Measurements from ENCODE around the gene HOXA13. TPM values are rescaled to one million over a fixed set of nuclear protein-coding genes. Genes with fewer than 3 reads are reported as not detected.

The HOXA13 gene
- total RNA-seq, 2 experiments from 2014 or later, result not detected

DNA sequence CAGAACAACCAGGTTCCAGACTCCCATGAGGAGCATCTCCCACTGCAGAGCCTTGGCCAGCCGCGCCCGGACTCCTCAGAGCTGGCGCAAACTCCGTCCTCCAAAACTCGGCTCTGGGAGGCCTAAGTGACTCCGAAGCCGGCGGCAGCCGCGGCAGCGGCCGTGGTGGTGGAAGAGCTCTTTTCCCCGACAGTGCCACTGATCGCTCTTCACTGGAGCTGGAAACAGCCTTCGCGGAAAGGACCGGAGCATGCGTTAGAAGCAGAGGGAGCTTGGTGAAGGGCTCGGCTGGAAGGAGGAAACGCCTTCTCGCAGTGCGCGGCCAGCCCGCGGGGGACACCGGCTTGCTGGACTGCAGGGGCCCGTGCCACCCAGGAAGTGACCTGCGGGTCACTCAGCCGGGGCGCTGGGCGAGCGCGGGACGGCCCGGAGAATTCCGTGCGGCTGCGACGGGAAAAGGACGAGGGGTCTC is 5.0 kb upstream of the HOXA13 start:
- intact Hi-C loops (cut with DNase I, micrococcal nuclease), result loop anchor here (2.0 to 5.0 kb wide), 2 partner anchors 38 to 40 kb away; partner anchors contain the start of gene HOXA9 (in 1 of the 2)
- H3K27ac Mint-ChIP-seq, result no peak overlapping the region
- peaks cover 28% of the 10 kb centered on the region for H3K4me1 Mint-ChIP-seq
- ChIA-PET POLR2A (no interaction called here), CTCF (interaction anchor here (0.8 to 1.5 kb wide), 5 partner anchors 9 to 45 kb away, joined by 3 to 6 read pairs (median 3); partner anchors contain the start of gene HOXA11)
- H3K36me3 Mint-ChIP-seq (ENCODE audit: low read depth), result no peaks in the 10 kb centered on the region
- no peak overlapping the region for H3K4me3 Mint-ChIP-seq
- H3K9me3 Mint-ChIP-seq (ENCODE audit: low read depth), result no peaks in the 10 kb centered on the region
- peaks cover 79% of the 10 kb centered on the region for H3K27me3 Mint-ChIP-seq
- no peak for DNase-seq
- no peak for ATAC-seq

DNA sequence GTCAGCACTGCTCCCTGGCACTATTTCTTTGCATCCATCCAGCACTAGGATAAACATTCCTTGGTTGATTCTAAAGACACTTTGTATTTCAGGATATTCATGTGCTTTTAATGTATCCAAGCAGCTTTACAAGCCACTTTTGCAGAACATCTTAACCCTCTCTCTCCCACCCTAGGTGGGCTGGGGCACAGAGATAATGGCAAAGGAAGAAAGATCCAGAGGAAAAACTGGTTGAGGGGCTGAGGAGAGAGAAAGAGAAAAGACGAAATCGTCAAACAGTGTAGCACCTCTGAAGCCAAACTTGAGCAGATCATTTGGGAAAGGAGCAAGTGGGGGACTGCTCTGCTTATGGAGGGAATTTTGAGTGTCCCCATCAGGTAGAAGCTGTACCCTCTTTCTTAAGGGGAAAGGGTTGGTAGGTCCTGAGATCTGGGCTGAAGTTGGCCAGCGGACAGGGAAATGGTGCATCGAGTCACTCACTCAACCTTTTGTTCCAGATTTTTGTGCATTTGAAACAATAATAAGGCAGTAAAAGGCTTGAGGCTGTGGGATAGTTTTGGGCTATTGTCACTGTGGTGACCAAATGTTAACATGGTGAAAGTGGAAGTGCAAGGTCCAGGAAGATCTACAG is 4.2 kb upstream of the HOXA13 start:
- Mint-ChIP-seq H3K4me3 (no peak overlapping the region), H3K9me3 (ENCODE audit: low read depth) (no peaks in the 10 kb centered on the region), H3K27me3 (peaks cover 77% of the 10 kb centered on the region), H3K36me3 (ENCODE audit: low read depth) (no peaks in the 10 kb centered on the region), H3K27ac (no peak overlapping the region), H3K4me1 (peaks cover 29% of the 10 kb centered on the region)
- POLR2A ChIA-PET, result no interaction called here
- ATAC-seq (no peak), DNase-seq (no peak)
- intact Hi-C loops (cut with DNase I, micrococcal nuclease), result loop anchor here (2.0 to 5.0 kb wide), 2 partner anchors 37 to 41 kb away; partner anchors contain the start of gene HOXA9 (in 1 of the 2)
- CTCF ChIA-PET, result interaction anchor here (1.0 to 1.5 kb wide), 4 partner anchors 8 to 44 kb away, joined by 3 to 6 read pairs (median 4); partner anchors contain the start of gene HOXA11

DNA sequence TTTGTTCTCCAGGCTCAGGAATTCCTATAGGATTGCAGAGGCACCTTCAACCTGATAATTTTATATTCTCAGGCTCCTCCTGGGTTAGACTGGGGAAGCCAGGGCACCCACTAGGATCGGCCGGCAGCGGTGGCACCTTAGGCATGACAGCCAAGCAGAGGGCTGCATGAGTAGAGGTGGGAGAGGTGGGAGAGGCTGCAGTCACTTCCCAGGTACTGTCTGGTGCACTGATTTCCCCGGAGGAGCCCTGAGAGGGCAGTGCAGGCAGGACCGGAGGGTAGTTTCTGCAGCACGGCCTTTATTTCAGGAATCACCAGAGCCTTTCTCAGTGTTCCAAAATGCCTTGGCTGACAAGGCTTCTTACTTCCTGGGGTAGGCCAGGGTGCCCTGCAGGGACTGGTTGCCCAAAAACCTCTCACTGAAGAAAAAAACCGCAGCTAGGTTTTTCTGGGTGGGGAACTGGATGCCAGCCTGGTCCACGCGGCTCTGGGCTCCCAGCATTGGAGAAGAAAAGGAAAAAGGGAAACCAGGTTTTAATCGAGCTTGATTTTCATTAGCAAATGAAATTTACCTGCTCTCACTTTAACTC is 3.6 kb upstream of the HOXA13 start:
- no peak overlapping the region for H3K27ac Mint-ChIP-seq
- ChIA-PET POLR2A (no interaction called here), CTCF (interaction anchor here (0.7 to 1.4 kb wide), 2 partner anchors 8 to 12 kb away, joined by 3 read pairs; no protein-coding TSS in a partner anchor)
- no peak for ATAC-seq
- intact Hi-C loops (cut with DNase I, micrococcal nuclease), result loop anchor here in 1 of 2 experiments (5.0 kb wide), 1 partner anchor 36 kb away; the partner anchor contains the start of gene HOXA9
- peaks cover 31% of the 10 kb centered on the region for H3K4me1 Mint-ChIP-seq
- DNase-seq, result no peak
- no peaks in the 10 kb centered on the region for H3K36me3 Mint-ChIP-seq (ENCODE audit: low read depth)
- H3K9me3 Mint-ChIP-seq (ENCODE audit: low read depth), result no peaks in the 10 kb centered on the region
- peaks cover 76% of the 10 kb centered on the region for H3K27me3 Mint-ChIP-seq
- no peak overlapping the region for H3K4me3 Mint-ChIP-seq

DNA sequence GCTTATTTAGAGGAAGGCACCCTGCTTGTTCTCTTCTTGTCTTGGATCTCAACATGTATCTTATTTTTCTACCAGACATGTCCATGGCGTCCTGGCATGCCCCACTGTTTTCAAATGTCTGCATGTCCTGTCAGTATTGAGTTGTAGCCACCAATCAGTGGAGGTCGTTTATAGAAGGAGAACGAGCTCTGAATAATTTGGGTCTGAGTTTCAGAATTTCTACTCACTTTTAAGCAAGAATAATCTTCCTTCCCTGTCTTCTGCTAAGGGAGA is 2.9 kb upstream of the HOXA13 start:
- Mint-ChIP-seq H3K4me1 (peaks cover 31% of the 10 kb centered on the region), H3K4me3 (no peak overlapping the region), H3K27me3 (peaks cover 79% of the 10 kb centered on the region), H3K9me3 (ENCODE audit: low read depth) (no peaks in the 10 kb centered on the region), H3K36me3 (ENCODE audit: low read depth) (no peaks in the 10 kb centered on the region), H3K27ac (no peak overlapping the region)
- ATAC-seq, result no peak
- CTCF ChIA-PET, result interaction anchor here (0.7 to 1.4 kb wide), 2 partner anchors 9 to 12 kb away, joined by 3 read pairs; no protein-coding TSS in a partner anchor
- POLR2A ChIA-PET, result interaction anchor here (0.6 kb wide), 2 partner anchors 669 to 1708 kb away, joined by 5 read pairs; no protein-coding TSS in a partner anchor
- intact Hi-C loops (cut with DNase I, micrococcal nuclease), result loop anchor here in 1 of 2 experiments (5.0 kb wide), 1 partner anchor 35 kb away; the partner anchor contains the start of gene HOXA9
- no peak for DNase-seq

DNA sequence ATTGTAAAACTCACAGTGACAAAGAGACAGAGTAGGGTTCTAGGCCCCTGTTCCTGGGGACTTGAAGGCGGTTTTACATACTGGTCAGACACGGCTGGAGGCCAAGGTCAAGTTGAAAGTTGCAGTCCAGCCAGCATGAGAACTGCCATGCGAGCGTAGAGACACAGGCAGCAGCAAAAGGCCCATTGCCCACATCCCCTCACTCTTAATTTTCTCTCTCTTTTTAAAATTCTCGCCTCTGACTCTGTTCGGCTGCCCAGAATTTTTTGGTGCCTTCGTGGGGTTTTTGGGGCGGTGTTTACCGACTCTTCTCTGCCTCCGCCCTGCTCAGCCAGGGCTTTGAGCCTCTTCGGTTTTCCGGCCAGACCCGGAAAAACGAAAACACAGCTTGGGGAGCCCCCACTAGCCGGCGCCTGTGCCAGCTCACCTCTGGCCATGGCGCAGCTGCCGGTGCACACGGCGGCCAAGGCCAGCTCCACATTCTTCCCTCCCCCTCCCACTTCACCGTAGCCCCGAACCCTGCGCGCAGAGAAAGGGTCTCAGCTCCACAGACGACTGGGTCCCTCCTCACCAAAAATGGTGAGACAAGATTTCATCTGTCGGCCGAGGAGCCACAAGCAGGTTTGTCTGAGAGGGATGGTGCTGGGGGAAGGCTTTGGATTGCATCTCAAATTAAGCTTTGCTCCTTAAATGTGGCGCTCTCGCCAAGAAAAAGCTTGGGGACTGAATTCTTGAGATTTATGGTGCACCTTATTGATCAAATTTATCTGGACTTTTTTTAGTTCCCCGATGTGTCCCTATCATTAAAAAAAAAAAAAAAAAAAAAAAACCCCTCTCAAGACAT is 2.3 kb upstream of the HOXA13 start:
- Mint-ChIP-seq H3K4me3 (no peak overlapping the region), H3K4me1 (peaks cover 31% of the 10 kb centered on the region), H3K27me3 (peaks cover 80% of the 10 kb centered on the region), H3K27ac (no peak overlapping the region), H3K9me3 (ENCODE audit: low read depth) (no peaks in the 10 kb centered on the region), H3K36me3 (ENCODE audit: low read depth) (no peaks in the 10 kb centered on the region)
- intact Hi-C loops (cut with DNase I, micrococcal nuclease), result loop anchor here in 1 of 2 experiments (5.0 kb wide), 1 partner anchor 35 kb away; the partner anchor contains the start of gene HOXA9
- POLR2A ChIA-PET, result interaction anchor here (0.6 kb wide), 2 partner anchors 669 to 1707 kb away, joined by 5 read pairs; no protein-coding TSS in a partner anchor
- no peak for ATAC-seq
- CTCF ChIA-PET, result interaction anchor here (1.4 kb wide), 1 partner anchor 10 kb away, joined by 3 read pairs; no protein-coding TSS in a partner anchor
- DNase-seq, result no peak

DNA sequence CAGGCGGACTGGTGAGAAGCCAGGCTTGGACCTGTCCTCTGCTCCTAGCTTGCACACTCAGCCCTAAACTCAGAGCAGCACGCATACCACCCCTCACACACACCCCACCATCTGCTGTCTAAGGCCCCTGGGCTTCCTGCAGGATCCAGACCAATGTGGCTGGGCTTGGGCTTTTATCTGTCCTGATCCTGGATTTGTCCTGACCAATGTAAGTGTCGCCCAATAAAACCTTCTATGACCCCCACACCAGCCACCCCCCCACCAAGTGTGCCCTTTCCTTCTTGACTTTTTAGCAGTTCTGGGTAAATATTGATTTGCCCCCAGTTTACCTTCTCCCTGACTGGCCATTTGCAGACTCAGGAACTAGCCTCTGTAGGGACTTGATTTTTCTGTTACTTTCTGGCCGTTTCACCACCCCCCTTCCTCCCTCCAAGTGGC is 1.7 kb upstream of the HOXA13 start:
- H3K4me3 Mint-ChIP-seq, result no peak overlapping the region
- DNase-seq (no peak), ATAC-seq (no peak)
- POLR2A ChIA-PET, result no interaction called here
- H3K27me3 Mint-ChIP-seq, result peaks cover 76% of the 10 kb centered on the region
- CTCF ChIA-PET, result interaction anchor here (0.6 to 1.1 kb wide), 2 partner anchors 8 to 335 kb away, joined by 4 to 7 read pairs; no protein-coding TSS in a partner anchor
- H3K36me3 Mint-ChIP-seq (ENCODE audit: low read depth), result no peaks in the 10 kb centered on the region
- peaks cover 31% of the 10 kb centered on the region for H3K4me1 Mint-ChIP-seq
- H3K9me3 Mint-ChIP-seq (ENCODE audit: low read depth), result no peaks in the 10 kb centered on the region
- intact Hi-C loops (cut with DNase I, micrococcal nuclease), result loop anchor here in 1 of 2 experiments (2.0 to 5.0 kb wide), 2 partner anchors 15 to 34 kb away; partner anchors contain the start of gene HOXA9
- H3K27ac Mint-ChIP-seq, result no peak overlapping the region

DNA sequence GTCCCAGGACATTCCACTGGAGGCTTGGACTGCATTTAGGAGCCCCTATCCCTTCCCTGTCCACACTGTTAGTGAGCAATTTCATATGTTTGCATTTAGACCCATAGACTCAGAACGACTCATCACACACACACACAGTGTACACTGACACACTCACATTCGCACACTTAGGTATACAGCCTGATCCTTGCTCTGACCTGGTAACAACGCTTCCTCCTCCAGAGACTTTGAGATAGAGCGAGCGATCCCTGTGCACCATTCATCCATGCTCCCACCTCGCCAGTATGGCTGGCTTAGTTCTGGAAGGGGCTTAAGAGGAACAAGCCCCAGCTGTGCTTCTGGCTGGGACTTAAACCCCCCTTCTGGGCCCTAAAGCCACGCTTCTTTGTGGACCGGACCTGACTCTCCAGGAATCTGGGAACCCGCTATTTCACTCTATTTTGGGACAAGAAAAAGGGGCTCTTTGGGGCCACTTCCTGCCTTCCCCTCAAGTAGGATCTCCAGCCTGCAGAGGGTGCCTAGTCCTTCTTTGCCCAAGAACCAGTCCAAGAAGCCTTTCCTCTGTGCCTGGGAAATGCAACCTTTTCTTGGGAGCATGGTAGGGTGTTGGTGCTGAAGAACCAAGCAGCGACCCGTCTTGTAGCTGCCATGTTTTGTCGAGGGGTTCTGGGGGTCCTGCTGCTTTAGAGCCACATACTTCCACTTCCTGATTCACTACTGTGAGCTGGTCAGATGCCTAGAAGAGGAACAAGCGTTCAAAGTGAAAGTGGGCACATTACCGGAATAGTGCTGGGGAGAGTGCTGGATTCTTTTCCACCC is 1.1 kb upstream of the HOXA13 start:
- Mint-ChIP-seq H3K27me3 (peaks cover 75% of the 10 kb centered on the region), H3K4me1 (peaks cover 29% of the 10 kb centered on the region), H3K36me3 (ENCODE audit: low read depth) (no peaks in the 10 kb centered on the region), H3K4me3 (peak overlapping the region; percentile 54), H3K27ac (no peak overlapping the region), H3K9me3 (ENCODE audit: low read depth) (no peaks in the 10 kb centered on the region)
- ChIA-PET CTCF (interaction anchor here (0.6 to 1.1 kb wide), 2 partner anchors 9 to 335 kb away, joined by 4 to 7 read pairs; no protein-coding TSS in a partner anchor), POLR2A (no interaction called here)
- intact Hi-C loops (cut with DNase I, micrococcal nuclease), result loop anchor here in 1 of 2 experiments (2.0 to 5.0 kb wide), 2 partner anchors 14 to 34 kb away; partner anchors contain the start of gene HOXA9
- peak; percentile 44 for ATAC-seq
- DNase-seq, result no peak

DNA sequence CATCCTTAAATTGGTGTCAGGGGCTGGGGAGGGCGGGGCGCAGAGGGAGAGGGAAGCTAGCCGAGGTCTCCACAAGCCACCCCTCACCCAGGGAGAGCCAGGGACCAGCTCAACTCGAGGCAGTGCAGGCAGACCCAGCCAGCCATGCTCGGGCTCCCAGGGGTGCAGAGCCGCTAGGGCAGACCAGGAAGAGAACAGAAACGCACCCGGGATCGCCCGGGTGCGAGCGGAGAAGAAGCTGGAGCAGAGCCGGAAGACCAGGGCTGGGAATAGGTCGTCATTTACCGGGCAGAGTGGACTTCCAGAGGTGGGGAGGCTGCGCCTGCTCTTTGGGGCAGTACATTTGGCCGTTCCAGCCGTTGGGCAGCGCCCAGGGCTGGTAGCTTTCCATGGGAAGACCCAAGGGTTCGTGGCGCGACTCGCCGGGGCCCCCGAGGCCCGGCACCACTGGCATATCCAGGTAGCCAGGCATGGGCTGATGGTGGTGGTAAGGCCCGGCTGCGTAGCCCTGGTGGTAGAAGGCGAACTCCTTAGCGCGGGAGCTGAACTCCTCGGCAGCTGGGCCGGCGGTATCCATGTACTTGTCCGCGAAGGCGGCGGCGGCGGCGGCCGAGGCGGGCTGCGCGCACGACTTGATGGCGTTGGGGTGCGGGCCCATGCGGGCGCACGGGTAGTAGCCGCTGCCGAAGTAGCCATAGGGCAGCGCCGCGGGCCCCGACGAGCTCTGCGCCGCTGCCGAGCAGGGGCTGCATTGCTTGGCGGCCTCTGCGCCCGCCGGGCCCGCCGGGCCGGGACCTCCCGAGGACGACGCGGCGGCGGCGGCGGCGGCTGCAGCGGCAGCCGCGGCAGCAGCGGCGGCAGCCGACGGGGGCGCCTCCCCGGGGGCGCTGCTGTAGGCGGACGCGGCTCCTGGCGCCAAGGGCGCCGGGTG is 755 bp downstream of the HOXA13 start:
- H3K36me3 Mint-ChIP-seq (ENCODE audit: low read depth), result no peaks in the 10 kb centered on the region
- POLR2A ChIA-PET, result no interaction called here
- no peak for ATAC-seq
- peaks cover 17% of the 10 kb centered on the region for H3K4me1 Mint-ChIP-seq
- DNase-seq, result no peak
- no peaks in the 10 kb centered on the region for H3K9me3 Mint-ChIP-seq (ENCODE audit: low read depth)
- no peak overlapping the region for H3K27ac Mint-ChIP-seq
- intact Hi-C loops (cut with DNase I, micrococcal nuclease), result loop anchor here (2.0 to 10.0 kb wide), 9 partner anchors 30 to 898 kb away; partner anchors contain the start of genes HIBADH (in 2 of the 2) and EVX1 (in 1 of the 2)
- H3K27me3 Mint-ChIP-seq, result peaks cover 72% of the 10 kb centered on the region
- H3K4me3 Mint-ChIP-seq, result peak overlapping the region; percentile 56
- CTCF ChIA-PET, result interaction anchor here (0.6 to 1.5 kb wide), 6 partner anchors 9 to 897 kb away, joined by 3 to 5 read pairs (median 3); no protein-coding TSS in a partner anchor

DNA sequence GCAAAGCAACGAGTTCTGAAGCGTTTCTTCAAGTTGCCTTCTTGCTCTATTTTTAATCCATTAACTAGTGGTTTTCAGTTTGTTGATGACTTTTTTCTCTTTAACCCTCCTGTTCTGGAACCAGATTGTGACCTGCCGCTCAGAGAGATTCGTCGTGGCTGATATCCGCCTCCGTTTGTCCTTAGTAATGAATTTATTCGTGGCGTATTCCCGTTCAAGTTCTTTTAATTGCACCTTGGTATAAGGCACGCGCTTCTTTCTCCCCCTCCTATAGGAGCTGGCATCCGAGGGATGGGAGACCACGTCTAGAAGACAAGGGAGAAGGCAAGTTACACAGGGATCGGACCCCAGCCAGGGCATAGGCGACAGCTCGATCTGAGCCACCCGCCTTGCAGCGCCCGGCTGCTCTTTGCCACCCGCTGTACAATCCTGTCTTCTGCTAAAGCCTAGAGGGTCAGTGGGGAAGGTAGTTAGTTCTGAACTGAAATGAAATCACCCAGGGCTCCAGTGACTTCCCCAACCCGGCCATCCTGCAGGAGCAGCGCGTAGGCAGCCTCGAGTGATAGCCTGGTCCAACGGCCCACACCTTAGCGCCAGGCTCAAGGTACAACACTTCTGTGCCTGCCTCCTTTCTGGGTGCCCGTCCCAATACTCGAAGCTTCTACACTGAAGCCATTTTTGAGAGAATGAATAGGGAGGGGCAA is 1.6 kb downstream of the HOXA13 start:
- Mint-ChIP-seq H3K4me3 (no peak overlapping the region), H3K9me3 (ENCODE audit: low read depth) (no peaks in the 10 kb centered on the region), H3K27me3 (peaks cover 75% of the 10 kb centered on the region), H3K27ac (no peak overlapping the region), H3K36me3 (ENCODE audit: low read depth) (no peaks in the 10 kb centered on the region), H3K4me1 (peaks cover 21% of the 10 kb centered on the region)
- no peak for DNase-seq
- ChIA-PET CTCF (interaction anchor here (0.6 to 1.5 kb wide), 3 partner anchors 8 to 898 kb away, joined by 3 to 4 read pairs (median 3); no protein-coding TSS in a partner anchor), POLR2A (no interaction called here)
- intact Hi-C loops (cut with DNase I, micrococcal nuclease), result loop anchor here (2.0 to 10.0 kb wide), 9 partner anchors 29 to 899 kb away; partner anchors contain the start of genes HIBADH (in 2 of the 2) and EVX1 (in 1 of the 2)
- ATAC-seq, result no peak

All from activated CD4-positive, alpha-beta T cell treated with anti-CD3 and anti-CD28 coated beads for 36 hours (primary cell).